Hematopoietic multipotent progenitor cell treated with erythropoietin and hydrocortisone succinate and interleukin-3 and kit ligand, for 15 days (in vitro differentiated cells): ENCODE results near the gene TACC2.
"Not testable (repeated sequence)": the region's sequence is repeated elsewhere in the genome, so short reads cannot be mapped to it uniquely, and the experiment has no call there.

Experiments used
- DNase-seq: peaks from one replicate; pipeline ENCODE4 v3.0.0-alpha.2; 2015; ENCODE audit warnings: low spot score

The TACC2 gene

GRCh38 chr10:122023257-122023656 is 34.3 kb downstream of the TACC2 start:
- not testable (repeated sequence) for DNase-seq

- no peak for DNase-seq
Measured at GRCh38 chr10:122029499-122030199, 40.7 kb downstream of the TACC2 start.

- DNase-seq = no peak
Measured at GRCh38 chr10:122030200-122030552, 41.2 kb downstream of the TACC2 start.

- no peak for DNase-seq
Measured at GRCh38 chr10:122033224-122033926, 44.4 kb downstream of the TACC2 start.

- no peak for DNase-seq
Measured at GRCh38 chr10:122034149-122034756, 45.3 kb downstream of the TACC2 start.

GRCh38 chr10:122040786-122041185 is 51.8 kb downstream of the TACC2 start:
- DNase-seq = no peak

- no peak for DNase-seq
Measured at GRCh38 chr10:122042836-122043235, 53.9 kb downstream of the TACC2 start.

- DNase-seq = no peak
Measured at GRCh38 chr10:122044045-122044661, 55.2 kb downstream of the TACC2 start.

GRCh38 chr10:122044713-122045112 is 55.8 kb downstream of the TACC2 start:
- DNase-seq = no peak

- no peak for DNase-seq
Measured at GRCh38 chr10:122045212-122045611, 56.2 kb downstream of the TACC2 start.

- no peak for DNase-seq
Measured at GRCh38 chr10:122047560-122047959, 58.6 kb downstream of the TACC2 start.

GRCh38 chr10:122049076-122049475 is 60.1 kb downstream of the TACC2 start:
- no peak for DNase-seq

- no peak for DNase-seq
Measured at GRCh38 chr10:122050311-122050710, 61.3 kb downstream of the TACC2 start.

- DNase-seq = no peak
Measured at GRCh38 chr10:122050811-122051210, 61.8 kb downstream of the TACC2 start.

GRCh38 chr10:122051609-122052385 is 62.8 kb downstream of the TACC2 start:
- DNase-seq = no peak

GRCh38 chr10:122052701-122053100 is 63.7 kb downstream of the TACC2 start:
- no peak for DNase-seq

- DNase-seq = no peak
Measured at GRCh38 chr10:122053314-122053713, 64.4 kb downstream of the TACC2 start.

GRCh38 chr10:122054048-122055025 is 65.4 kb downstream of the TACC2 start:
- no peak for DNase-seq

GRCh38 chr10:122055252-122055651 is 66.3 kb downstream of the TACC2 start:
- no peak for DNase-seq

- no peak for DNase-seq
Measured at GRCh38 chr10:122056431-122057094, 67.6 kb downstream of the TACC2 start.
